H1 (cell line): ENCODE measurements around the gene SMIM7. TPM values are rescaled to one million over a fixed set of nuclear protein-coding genes. Genes with fewer than 3 reads are reported as not detected.

Experiments
- CTCF ChIA-PET: fragments of 300-600 bp; sonication (Branson Sonifier 250); formaldehyde crosslinking; loops from one replicate; lab custom pipeline; 2021; ENCODE audit not compliant: partially characterized antibody; lab: Charles Lee
- POLR2A ChIA-PET: fragments of 300-600 bp; sonication (Branson Sonifier 250); formaldehyde crosslinking; loops from one replicate; lab custom pipeline; 2021; ENCODE audit warnings: inconsistent platforms; ENCODE audit not compliant: partially characterized antibody; lab: Charles Lee
- DNase-seq, 2 experiments: peaks; one replicate each; pipeline versions ENCODE4 v3.0.0 to v3.0.0-alpha.2; 2010 to 2022; ENCODE audit warnings: low spot score in 2 of 2, low read depth in 1 of 2, mixed read lengths in 1 of 2
- FAIRE-seq: peaks from 2 replicates; lab custom pipeline; 2011; peaks lifted over from hg19 to GRCh38; lab: Jason Lieb, UNC
- H2AFZ ChIP-seq: 2 replicates; pipeline ENCODE4 v1.8.1; 2012; ENCODE audit warnings: low read length, inconsistent platforms
- H2AK5ac ChIP-seq: 2 replicates; pipeline ENCODE4 v1.6.1; 2013; ENCODE audit warnings: low read depth, low read length
- H2BK120ac ChIP-seq: replicated peaks from 2 replicates; pipeline ENCODE3; 2013; ENCODE audit warnings: low read depth, low read length, inconsistent platforms
- H2BK12ac ChIP-seq: 2 replicates; pipeline ENCODE4 v1.6.1; 2013; ENCODE audit warnings: low read depth, low read length
- H2BK15ac ChIP-seq: 2 replicates; pipeline ENCODE4 v1.6.1; 2013; ENCODE audit warnings: low read length
- H2BK20ac ChIP-seq: 2 replicates; pipeline ENCODE4 v1.6.1; 2013; ENCODE audit warnings: low read length
- H2BK5ac ChIP-seq: 2 replicates; pipeline ENCODE4 v1.6.1; 2013; ENCODE audit warnings: low read depth, low read length
- H3K14ac ChIP-seq: 2 replicates; pipeline ENCODE4 v1.6.1; 2013; ENCODE audit warnings: inconsistent platforms; ENCODE audit not compliant: insufficient read length
- H3K18ac ChIP-seq: 2 replicates; pipeline ENCODE4 v1.6.1; 2013; ENCODE audit warnings: low read length; ENCODE audit errors: extremely low read depth
- H3K23ac ChIP-seq: 2 replicates; pipeline ENCODE4 v1.6.1; 2013; ENCODE audit warnings: inconsistent platforms; ENCODE audit not compliant: insufficient read length
- H3K23me2 ChIP-seq: 2 replicates; pipeline ENCODE4 v1.6.1; 2013; ENCODE audit warnings: low read depth, low read length
- H3K27ac ChIP-seq: 2 replicates; pipeline ENCODE4 v1.6.1; 2011; ENCODE audit warnings: low read depth, low read length, inconsistent platforms
- H3K27me3 ChIP-seq, 4 experiments: replicated peaks in 1 of 4; 1 replicate in 1 of 4; 2 replicates in 3 of 4; pipeline versions ENCODE4 v1.6.1 to v1.8.1; 2011 to 2013; ENCODE audit warnings: low read length in 3 of 4, mild to moderate bottlenecking in 3 of 4, inconsistent platforms in 2 of 4, mixed read lengths in 2 of 4, moderate library complexity in 1 of 4; ENCODE audit not compliant: control insufficient read depth in 3 of 4, insufficient read depth in 3 of 4; ENCODE audit errors: extremely low read depth in 1 of 4
- H3K36me3 ChIP-seq, 4 experiments: 2 replicates each; pipeline versions ENCODE4 v1.6.1 to v1.8.1; 2011 to 2013; ENCODE audit warnings: mild to moderate bottlenecking in 4 of 4, low read length in 3 of 4, moderate library complexity in 2 of 4, control low read depth in 1 of 4, inconsistent platforms in 1 of 4; ENCODE audit not compliant: insufficient read depth in 4 of 4, control insufficient read depth in 2 of 4
- H3K4ac ChIP-seq: replicated peaks from 2 replicates; pipeline ENCODE3; 2013; ENCODE audit warnings: low read length, low read depth, mixed read lengths, inconsistent platforms; ENCODE audit not compliant: insufficient read length
- H3K4me1 ChIP-seq, 4 experiments: replicated peaks in 1 of 4; 1 replicate in 1 of 4; 2 replicates in 3 of 4; pipeline versions ENCODE4 v1.6.1 to v1.8.1; 2011 to 2013; ENCODE audit warnings: low read length in 3 of 4, inconsistent platforms in 2 of 4, mixed read lengths in 1 of 4; ENCODE audit not compliant: insufficient read depth in 4 of 4, control insufficient read depth in 3 of 4
- H3K4me2 ChIP-seq, 2 experiments: 2 replicates each; pipeline versions ENCODE4 v1.6.1 to v1.8.1; 2011 to 2013; ENCODE audit warnings: low read depth in 2 of 2, low read length in 2 of 2, control low read depth in 1 of 2, inconsistent platforms in 1 of 2, mild to moderate bottlenecking in 1 of 2; ENCODE audit not compliant: insufficient read depth in 1 of 2
- H3K4me3 ChIP-seq, 4 experiments: fragments of 200-600, 300-600 bp in 1 of 4; sonication (generic), shearing (Covaris generic), sonication (Bioruptor Twin) in 1 of 4; 2 replicates each; pipeline versions ENCODE4 v1.5.1 to v1.8.1; 2011 to 2016; ENCODE audit warnings: low read length in 4 of 4, low read depth in 3 of 4, control low read depth in 2 of 4, inconsistent platforms in 2 of 4, mild to moderate bottlenecking in 2 of 4, mixed read lengths in 1 of 4, moderate library complexity in 1 of 4; ENCODE audit not compliant: insufficient read depth in 2 of 4; ENCODE audit errors: extremely low read depth in 1 of 4
- H3K56ac ChIP-seq: replicated peaks from 2 replicates; pipeline ENCODE3; 2013; ENCODE audit warnings: low read depth, mild to moderate bottlenecking, mixed read lengths, low read length, inconsistent platforms; ENCODE audit not compliant: insufficient read length
- H3K79me1 ChIP-seq: 2 replicates; pipeline ENCODE4 v1.6.1; 2013; ENCODE audit warnings: low read depth, low read length, control low read depth
- H3K79me2 ChIP-seq, 2 experiments: 2 replicates each; pipeline versions ENCODE4 v1.6.1 to v1.8.1; 2012 to 2013; ENCODE audit warnings: low read length in 2 of 2, mild to moderate bottlenecking in 2 of 2, inconsistent platforms in 1 of 2; ENCODE audit not compliant: insufficient read depth in 2 of 2, control insufficient read depth in 1 of 2
- H3K9ac ChIP-seq, 4 experiments: replicated peaks in 1 of 4; 1 replicate in 1 of 4; 2 replicates in 3 of 4; pipeline versions ENCODE4 v1.6.1 to v1.8.1; 2011 to 2013; ENCODE audit warnings: low read depth in 3 of 4, low read length in 3 of 4, control low read depth in 2 of 4, mild to moderate bottlenecking in 2 of 4, moderate library complexity in 2 of 4, inconsistent platforms in 1 of 4; ENCODE audit errors: extremely low read depth in 1 of 4
- H3K9me3 ChIP-seq, 2 experiments: 2 replicates each; pipeline versions ENCODE4 v1.6.1 to v1.8.1; 2012 to 2013; ENCODE audit warnings: mild to moderate bottlenecking in 2 of 2, moderate library complexity in 2 of 2, control low read depth in 1 of 2, inconsistent platforms in 1 of 2, low read depth in 1 of 2, low read length in 1 of 2, mixed read lengths in 1 of 2; ENCODE audit not compliant: insufficient read depth in 2 of 2
- H4K20me1 ChIP-seq, 2 experiments: replicated peaks in 1 of 2; 2 replicates each; pipeline versions ENCODE3 to v1.8.1; 2011 to 2013; ENCODE audit warnings: inconsistent platforms in 2 of 2, low read length in 2 of 2, mild to moderate bottlenecking in 1 of 2; ENCODE audit not compliant: insufficient read depth in 2 of 2, control insufficient read depth in 1 of 2
- H4K5ac ChIP-seq: 2 replicates; pipeline ENCODE4 v1.6.1; 2013; ENCODE audit warnings: low read length, low read depth, mixed read lengths, inconsistent platforms; ENCODE audit not compliant: insufficient read length
- H4K8ac ChIP-seq: 2 replicates; pipeline ENCODE4 v1.8.0; 2013; ENCODE audit warnings: mild to moderate bottlenecking, moderate library complexity, low read length, inconsistent platforms; ENCODE audit not compliant: insufficient read depth; ENCODE audit errors: extremely low read depth
- H4K91ac ChIP-seq: replicated peaks from 2 replicates; pipeline ENCODE3; 2013; ENCODE audit warnings: low read length, mixed read lengths, inconsistent platforms; ENCODE audit not compliant: insufficient read length
- CREB1 ChIP-seq: IDR thresholded peaks from 2 replicates; pipeline ENCODE4 v1.6.1; 2012; ENCODE audit warnings: inconsistent platforms
- PHF8 ChIP-seq: fragments of 200-600 bp; sonication (generic); conservative IDR thresholded peaks from 2 replicates; pipeline ENCODE4 v1.7.1; 2012; ENCODE audit warnings: low read depth, mild to moderate bottlenecking, inconsistent platforms, low read length, moderate library complexity
- WGBS, 2 experiments: shearing (Covaris generic) in 1 of 2; methylation state at CpG; one replicate each; pipeline versions ENCODE4 v1.1.6 to v1.1.7; 2013 to 2015; ENCODE audit warnings: low lambda C conversion rate in 2 of 2, mixed read lengths in 2 of 2, inconsistent platforms in 1 of 2, low coverage in 1 of 2, missing lambda C conversion rate in 1 of 2; ENCODE audit not compliant: insufficient replicate concordance in 2 of 2, insufficient coverage in 1 of 2, insufficient read length in 1 of 2; ENCODE audit errors: extremely low coverage in 1 of 2, missing lambda C conversion rate in 1 of 2; 5-methylcytosine and 5-hydroxymethylcytosine counted together
- polyA plus RNA-seq, 7 experiments: library from polyadenylated mRNA; depleted of rRNA in 3 of 7; stranded (reverse) in 5 of 7; unstranded in 2 of 7; fragments of >200 nt in 5 of 7; fragments of 200-250 nt in 2 of 7; gene quantifications; 1 replicate in 5 of 7; 2 replicates in 1 of 7; 4 replicates in 1 of 7; pipeline versions ENCODE4 v1.2.1 to v1.2.3, GENCODE V29; 2011 to 2013; ENCODE audit warnings: missing spikeins in 2 of 7, mixed read lengths in 2 of 7
- total RNA-seq: library from RNA; stranded (reverse); fragmentation: NEBNext Ultra II Directional; extraction: Animal tissue kit (Norgen Biotek cat#: 25700); gene quantifications from 2 replicates; pipeline ENCODE4 v1.2.1, GENCODE V29; 2021

SMIM7 gene
- total and polyA plus RNA-seq, 2 of the 8 experiments (the other 6 are each of a cell fraction or from before 2014, with no cell fraction given): 55.5 to 67.5 TPM

DNA sequence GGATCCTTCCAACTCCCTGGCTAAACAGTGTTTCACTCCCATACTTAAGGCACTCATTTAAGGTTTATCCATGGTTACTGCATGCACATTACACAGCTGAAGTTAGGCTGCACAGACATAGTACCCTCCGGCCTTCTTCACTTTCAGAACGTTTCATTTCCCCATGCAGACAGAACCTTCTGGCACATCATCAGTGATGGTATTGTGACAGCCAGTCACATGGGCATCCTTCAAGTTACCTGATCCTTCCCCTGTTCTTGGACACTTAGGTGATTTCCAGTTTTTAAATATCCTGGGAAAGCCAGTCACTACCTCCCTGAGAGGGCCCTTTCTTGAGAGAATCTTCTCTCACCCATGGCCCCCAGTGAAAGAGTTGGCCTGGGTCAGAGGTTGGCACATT lies 9.1 kb downstream of the SMIM7 start:
- POLR2A ChIA-PET: interaction anchor here (0.7 to 4.9 kb wide), 3 partner anchors 10 to 583 kb away, joined by 3 to 27 read pairs (median 3); partner anchors contain the start of genes SMIM7 and TMEM38A

More for the DNA sequence above, 9.1 kb downstream of the SMIM7 start:
- Histone ChIP-seq H4K5ac (no peak overlapping the region), H3K27me3 (no peaks in the 10 kb centered on the region), H4K20me1 (peaks cover 5% of the 10 kb centered on the region in 2 experiments), H3K4me3 (no peak overlapping the region), H3K56ac (no peak overlapping the region), H3K14ac (no peak overlapping the region), H2BK12ac (no peak overlapping the region), H2BK15ac (no peak overlapping the region), H3K27ac (no peak overlapping the region), H3K4ac (no peak overlapping the region), H3K18ac (no peak overlapping the region), H2AK5ac (no peak overlapping the region), H4K91ac (no peak overlapping the region), H3K79me2 (peaks cover 3 to 13% of the 10 kb centered on the region in 2 experiments; a peak in 1 of 4 replicates), H3K36me3 (peaks cover 27 to 77% (median 54%) of the 10 kb centered on the region in 4 experiments), H3K4me2 (no peak overlapping the region), H3K9ac (no peak overlapping the region), H3K79me1 (peaks cover 4% of the 10 kb centered on the region), H3K4me1 (no peaks in the 10 kb centered on the region), H2AFZ (no peak overlapping the region), H2BK5ac (no peak overlapping the region), H3K23me2 (no peaks in the 10 kb centered on the region), H3K9me3 (no peaks in the 10 kb centered on the region), H4K8ac (no peak overlapping the region), H2BK120ac (no peak overlapping the region), H3K23ac (no peak overlapping the region), H2BK20ac (no peak overlapping the region)
- FAIRE-seq: no peak
- CTCF ChIA-PET: interaction anchor here (0.7 to 0.9 kb wide), 2 partner anchors 13 to 71 kb away, joined by 3 to 4 read pairs; no protein-coding TSS in a partner anchor
- DNase-seq: no peak
- TF ChIP-seq CREB1 (no peak), PHF8 (no peak)
- 93% methylated on average over 2 of the region's 2 CpGs; no CpG with 5 or more reads in 1 of the 2 experiments for WGBS, 2 experiments
